Non-pigmented ciliary epithelial cell (primary cell): ENCODE results near the gene RPS2.

Source experiments
- DNase-seq: peaks from one replicate; pipeline ENCODE4 v3.0.0-alpha.2; 2010; ENCODE audit warnings: low read depth

The RPS2 gene

DNA sequence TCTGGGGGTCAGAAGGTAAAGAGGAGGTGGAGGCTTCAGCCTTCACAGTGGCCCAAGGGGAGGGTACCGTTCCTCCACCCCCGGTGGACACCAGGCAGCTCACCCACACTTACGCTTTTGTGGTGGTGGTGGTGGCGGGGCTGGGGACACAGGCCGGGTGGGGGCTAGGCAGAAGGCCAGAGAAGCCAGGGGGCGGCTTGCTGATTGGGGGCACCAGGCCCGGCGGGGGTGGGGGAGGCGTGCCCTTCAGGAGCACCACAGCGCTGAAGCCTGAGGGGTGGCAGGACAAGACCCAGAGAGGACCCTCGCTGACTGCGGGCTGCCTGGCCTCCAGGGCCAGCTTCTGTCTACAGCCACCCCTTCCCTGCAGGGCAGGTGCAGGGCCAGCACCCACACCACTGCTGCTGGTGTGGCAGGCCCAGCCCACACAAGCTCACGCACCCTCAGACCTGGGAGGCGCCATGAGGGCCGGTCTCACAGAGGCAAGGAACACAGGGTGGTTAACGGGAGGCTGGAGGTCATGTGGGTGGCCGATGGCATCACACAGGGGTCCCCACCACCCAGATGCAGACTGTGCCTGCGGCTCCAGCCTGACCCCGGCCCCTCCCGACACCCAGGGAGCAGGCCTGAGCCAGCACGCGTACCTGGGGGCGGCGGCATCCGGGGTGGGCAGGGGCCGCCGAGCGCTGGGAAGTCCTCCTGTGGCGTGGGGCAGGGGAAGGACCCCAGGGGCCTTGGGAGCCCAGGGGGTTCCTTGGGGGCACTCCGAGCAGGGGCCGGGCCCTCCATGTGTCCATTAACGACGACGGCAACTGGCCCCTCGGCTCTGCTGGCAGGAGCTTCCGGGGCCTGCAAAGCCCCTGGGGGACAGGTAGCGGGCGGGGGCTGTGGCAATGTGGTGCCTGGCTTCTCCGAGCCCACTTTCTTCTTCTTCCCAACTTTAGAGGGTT is 34.5 kb upstream of the RPS2 start:
- DNase-seq, result no peak

DNA sequence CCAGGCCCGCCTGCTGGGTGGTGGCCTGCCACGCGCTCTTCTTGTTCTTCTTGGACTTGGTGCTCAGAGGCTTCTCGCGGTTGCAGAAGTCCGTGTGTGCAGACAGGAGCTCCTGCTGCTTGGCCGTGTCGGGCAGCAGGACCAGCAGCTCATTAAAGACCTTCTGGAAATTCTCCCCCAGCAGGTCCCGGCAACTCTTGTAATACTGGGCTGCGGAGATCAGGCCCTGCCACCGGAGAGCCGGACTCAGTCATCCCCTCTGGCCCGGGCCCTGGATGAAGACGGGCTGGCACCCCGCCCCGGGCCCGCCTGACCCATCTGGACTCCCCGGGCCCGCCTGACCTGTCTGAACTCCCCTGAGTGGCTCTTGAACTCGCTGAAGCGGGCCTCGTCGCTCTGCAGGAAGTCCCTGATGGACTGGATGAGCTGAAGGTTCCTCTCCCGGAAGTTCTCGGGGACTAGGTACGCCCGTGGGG is 33.8 kb upstream of the RPS2 start:
- no peak for DNase-seq

DNA sequence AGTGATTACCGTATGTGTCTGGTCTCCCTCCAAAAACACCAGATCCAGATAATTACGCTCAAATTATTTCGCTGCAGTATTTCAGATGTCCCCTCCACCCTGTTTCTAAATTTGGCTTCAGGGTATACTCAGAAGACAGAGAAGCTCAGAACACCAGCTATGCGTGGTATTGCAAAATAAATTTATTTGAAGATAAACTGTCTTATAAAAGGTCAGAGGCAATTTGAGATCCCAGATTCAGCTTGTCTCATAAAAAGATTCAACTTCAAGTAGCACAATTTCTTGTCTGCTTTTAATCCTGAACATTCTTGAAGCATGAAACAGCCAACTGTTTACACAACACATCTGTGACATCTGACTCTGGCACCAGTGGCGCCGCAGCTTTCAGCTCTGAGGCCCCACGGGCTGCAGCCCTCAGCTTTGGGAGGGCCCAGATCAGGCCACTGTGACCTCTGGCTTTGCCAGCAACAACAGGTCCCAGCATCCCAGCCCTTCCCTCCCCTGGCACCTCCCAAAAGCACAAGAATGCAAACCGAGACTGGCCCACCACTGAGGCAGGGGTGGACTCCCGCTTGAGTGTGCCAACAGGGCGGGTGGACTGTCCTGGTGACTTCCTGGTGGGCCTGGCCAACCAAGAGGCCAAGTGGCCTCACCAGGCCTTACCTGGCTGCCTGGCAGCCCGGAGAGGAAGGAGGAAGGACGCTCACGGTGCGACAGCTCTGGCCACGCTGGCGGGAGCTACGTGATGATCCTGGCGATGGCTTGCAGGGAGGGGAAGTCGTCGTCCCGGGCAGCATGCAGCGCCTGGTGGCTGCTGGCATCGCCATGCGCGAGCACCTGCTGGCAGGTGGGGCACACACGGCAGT is 33.1 kb upstream of the RPS2 start:
- no peak for DNase-seq

DNA sequence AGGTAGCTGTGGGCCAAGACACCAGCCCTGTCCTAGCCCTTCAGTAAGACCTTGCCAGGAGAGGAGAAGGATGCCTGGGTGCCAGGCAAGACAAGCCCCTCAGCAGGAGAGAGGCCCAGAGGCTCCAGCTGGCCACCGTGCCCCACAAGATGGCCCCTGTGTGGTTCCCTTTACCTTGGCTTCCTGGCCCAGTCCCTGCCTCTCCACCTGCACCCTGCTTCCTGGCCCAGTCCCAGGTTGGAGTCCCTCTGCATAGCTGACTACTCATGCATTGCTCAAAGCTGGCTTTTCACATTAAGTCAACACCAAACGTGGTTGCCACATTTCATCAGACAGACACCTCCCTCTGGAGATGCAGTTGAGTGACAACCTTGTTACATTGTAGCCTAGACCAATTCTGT is 29.1 kb upstream of the RPS2 start:
- no peak for DNase-seq

DNA sequence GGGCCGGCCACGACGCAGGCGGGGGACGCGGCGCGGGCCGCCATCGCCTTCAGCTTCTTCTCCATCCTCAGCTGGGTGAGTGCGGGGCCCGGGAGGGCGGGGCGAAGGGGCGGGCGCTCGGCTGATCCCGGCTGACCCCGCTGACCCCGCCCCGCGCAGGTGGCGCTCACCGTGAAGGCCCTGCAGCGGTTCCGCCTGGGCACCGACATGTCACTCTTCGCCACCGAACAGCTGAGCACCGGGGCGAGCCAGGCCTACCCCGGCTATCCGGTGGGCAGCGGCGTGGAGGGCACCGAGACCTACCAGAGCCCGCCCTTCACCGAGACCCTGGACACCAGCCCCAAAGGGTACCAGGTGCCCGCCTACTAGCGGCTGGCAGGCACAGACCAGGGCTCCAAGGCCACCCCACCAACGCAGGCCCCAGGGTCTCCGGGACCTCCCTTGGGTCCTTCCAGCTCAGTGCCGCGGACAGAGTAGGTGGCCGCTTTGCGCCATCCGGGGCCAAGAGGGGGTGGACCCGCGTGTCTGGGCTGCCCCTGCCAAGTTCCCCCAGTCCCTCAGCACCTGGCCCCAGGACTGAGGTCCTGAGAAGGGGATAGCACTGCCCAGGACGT is 28.2 kb upstream of the RPS2 start:
- DNase-seq, result no peak

DNA sequence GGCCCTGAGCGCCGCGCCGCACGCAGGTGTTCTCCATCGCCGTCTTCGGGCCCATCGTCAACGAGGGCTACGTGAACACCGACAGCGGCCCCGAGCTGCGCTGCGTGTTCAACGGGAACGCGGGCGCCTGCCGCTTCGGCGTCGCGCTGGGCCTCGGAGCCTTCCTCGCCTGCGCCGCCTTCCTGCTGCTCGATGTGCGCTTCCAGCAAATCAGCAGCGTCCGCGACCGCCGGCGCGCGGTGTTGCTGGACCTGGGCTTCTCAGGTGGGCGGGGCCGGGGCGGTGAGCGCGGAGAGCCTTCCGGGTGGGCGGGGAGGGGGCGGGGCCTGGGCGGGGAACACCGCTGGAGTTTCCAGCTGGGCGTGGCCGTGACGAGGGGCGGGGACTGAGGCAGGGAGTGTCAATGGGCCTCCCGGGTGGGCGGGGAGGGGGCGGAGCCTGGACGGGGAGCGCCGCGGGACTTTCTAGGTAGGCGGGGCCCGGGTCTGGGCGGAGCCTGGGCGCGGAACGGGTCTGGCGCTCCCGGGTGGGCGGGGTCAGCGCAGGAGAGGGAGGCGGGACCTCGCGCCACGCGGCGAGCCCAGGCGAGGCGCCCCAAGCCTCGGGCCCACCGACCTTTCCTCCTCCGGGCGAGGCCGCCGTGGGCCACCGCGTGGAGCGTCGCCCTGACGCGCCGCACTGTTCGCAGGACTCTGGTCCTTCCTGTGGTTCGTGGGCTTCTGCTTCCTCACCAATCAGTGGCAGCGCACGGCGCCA is 27.5 kb upstream of the RPS2 start:
- DNase-seq, result no peak

DNA sequence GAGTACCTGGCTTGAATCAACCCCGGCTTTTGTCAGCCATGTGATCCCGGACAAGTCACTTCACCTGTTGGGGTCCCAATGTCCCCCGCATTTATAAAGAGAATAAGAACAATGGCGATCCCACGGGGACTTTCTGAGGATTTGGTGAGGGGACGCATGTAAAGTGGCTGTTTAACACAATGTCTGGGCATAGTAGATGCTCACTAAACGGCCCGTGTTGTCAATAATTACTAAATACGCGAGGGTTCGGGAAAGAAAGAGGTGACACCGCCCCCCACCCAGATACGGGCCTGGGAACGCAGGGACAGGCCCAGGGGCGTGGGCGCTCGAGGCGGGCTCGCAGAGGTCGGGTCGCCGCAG is 26.9 kb upstream of the RPS2 start:
- no peak for DNase-seq

DNA sequence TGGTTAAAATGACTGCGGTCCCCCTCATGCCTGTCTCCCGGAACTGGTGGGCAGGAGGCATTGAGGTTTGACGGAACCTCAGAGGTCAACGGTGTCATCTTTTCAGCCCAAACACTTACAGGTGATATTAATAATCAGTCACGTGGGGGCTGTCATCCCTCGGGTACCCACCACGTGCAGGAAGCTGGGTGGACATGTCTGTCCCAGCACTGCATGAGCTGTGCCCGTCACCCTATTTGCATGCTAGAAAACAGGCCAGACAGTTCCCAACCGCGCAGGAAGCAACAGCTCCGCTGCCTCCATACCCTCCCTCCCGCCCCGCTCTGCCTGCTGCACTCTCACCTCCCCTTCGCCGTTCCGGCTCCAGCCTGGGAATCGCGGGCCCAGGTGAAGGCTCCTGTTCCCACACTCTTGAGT is 26.5 kb upstream of the RPS2 start:
- DNase-seq, result no peak

DNA sequence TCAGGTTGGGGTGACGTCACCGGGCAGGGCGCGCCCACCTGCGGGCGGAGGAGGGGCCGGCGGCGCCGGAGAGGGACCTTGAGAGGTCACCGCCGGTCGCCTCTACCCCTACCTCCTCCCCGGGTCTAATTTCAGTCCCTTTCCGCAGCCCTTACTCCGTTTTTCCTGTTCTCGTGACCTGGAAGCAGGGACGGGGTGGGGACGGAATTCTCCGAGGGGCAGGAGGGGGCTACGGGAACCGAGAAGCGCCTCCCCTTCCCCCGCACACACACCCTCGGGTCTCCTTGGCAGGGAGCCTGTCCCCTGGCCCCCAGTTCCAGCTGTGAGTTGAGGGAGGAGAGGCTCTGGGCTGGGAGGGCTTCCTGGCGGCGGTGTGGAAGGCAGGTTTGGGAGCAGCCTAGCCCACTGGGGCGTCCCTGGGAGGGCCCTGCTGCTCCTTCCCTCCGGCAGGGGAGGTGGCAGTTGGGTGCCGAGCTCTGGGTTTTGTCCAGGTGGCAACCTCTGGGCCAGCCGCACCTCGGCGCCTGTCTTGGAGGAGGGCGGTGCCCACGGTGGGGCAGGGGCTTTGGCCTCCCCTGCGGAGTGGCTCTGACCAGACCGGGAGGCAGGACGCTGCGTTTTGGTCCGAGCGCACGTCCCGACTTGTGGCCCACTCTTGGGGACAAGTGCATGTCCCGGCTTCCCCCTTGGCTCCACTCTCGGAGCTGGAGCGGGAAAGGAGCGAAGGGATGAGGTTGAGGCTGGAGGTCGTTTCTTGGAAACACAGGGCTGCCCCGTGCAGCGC is 25.9 kb upstream of the RPS2 start:
- DNase-seq, result no peak

DNA sequence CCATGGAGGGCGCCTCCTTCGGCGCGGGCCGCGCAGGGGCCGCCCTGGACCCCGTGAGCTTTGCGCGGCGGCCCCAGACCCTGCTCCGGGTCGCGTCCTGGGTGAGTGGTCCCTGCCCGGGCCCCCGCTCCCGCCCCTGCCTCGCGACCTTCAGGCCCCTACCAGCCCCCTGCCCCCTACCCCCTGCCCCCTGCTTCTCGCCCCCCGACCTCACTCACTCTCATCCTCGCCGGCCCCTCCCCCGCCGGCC is 25.4 kb upstream of the RPS2 start:
- no peak for DNase-seq

DNA sequence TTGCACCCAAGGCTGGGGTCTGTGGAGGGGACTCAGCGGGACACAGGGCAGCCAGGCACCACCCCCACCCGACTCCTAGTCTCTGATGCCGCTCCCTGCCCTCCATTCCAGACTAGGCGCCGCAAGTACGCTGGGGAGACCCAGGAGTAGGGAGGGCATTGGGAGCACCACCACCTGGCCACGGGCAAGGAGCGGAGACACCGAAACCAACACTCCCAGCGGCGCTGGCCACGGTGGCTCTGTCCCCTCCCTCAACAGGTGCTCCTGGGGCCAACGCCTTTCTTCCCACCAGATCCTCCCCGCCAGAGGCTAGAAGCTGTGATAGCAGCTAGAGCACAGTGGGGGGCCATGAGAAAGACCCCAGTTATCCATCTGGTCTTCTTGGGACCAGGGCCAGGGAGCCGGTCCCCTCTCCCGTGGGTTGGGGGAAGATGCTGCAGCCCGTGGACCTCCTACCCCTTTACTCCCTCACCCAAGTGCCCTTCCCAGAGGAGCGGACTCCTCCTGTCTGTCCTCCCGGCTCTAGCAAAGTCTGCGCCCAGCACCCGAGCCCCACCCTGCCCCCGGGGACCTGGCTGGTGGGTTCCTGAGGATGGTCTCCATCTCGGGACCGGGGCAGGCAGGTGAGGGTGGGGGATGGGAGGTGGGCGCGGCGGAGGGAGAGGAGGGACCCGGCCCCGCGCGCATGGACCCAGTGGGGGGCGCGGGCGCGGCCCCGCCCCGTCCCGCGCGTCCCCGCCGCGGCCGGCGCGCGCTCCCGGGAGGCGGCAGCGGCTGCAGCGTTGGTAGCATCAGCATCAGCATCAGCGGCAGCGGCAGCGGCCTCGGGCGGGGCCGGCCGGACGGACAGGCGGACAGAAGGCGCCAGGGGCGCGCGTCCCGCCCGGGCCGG is 24.8 kb upstream of the RPS2 start, which contains the start of gene SYNGR3:
Gene SYNGR3, plus strand, starts transcription at position 762 of the 892 bp plus-strand sequence. CDS start 133 bp downstream, outside the sequence.
- no peak for DNase-seq

DNA sequence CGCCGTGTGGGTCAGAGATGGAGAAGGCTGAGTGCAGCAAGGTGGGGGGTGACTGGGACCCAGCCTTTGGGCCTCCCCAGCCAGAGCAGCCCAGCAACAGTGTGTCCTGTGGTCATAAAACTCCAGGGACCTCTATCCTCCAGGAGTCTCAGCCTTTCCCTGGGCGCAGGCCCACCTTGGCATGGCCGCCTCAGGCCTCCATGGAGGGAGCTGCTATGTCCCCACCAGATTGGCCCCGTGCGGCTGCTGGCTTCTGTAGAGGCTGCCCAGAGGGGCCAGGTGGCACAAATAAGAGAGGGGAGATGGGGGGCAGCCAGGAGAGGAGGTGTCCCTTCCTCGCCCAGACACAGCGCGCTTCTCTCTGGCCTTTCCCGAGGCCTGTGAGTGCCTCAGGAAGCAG is 22.6 kb upstream of the RPS2 start:
- DNase-seq, result no peak

DNA sequence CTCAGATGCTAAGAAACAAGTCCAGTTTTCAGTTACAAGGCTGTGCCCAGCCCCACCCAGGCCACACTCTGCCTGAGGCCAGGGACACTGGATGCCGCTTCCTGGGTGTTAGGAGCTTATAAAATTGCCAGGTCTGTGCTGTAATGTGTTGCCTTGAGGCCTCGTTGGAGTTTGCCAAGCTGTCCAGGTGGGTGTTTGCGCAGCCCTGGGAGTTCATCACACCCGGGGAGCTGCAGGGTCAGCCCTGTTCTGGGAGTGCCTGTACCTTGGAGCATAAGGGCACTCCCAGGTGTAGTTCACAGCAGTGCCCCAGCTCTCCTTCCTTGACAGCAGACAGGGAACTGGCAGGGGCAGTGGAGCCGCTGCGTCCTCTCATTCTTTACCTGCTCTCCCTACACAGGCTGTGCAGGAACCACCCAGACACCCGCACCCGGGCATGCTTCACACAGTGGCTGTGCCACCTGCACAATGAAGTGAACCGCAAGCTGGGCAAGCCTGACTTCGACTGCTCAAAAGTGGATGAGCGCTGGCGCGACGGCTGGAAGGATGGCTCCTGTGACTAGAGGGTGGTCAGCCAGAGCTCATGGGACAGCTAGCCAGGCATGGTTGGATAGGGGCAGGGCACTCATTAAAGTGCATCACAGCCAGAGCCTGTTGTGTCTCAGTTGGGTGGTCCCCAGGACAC is 21.0 kb upstream of the RPS2 start:
- DNase-seq, result no peak

DNA sequence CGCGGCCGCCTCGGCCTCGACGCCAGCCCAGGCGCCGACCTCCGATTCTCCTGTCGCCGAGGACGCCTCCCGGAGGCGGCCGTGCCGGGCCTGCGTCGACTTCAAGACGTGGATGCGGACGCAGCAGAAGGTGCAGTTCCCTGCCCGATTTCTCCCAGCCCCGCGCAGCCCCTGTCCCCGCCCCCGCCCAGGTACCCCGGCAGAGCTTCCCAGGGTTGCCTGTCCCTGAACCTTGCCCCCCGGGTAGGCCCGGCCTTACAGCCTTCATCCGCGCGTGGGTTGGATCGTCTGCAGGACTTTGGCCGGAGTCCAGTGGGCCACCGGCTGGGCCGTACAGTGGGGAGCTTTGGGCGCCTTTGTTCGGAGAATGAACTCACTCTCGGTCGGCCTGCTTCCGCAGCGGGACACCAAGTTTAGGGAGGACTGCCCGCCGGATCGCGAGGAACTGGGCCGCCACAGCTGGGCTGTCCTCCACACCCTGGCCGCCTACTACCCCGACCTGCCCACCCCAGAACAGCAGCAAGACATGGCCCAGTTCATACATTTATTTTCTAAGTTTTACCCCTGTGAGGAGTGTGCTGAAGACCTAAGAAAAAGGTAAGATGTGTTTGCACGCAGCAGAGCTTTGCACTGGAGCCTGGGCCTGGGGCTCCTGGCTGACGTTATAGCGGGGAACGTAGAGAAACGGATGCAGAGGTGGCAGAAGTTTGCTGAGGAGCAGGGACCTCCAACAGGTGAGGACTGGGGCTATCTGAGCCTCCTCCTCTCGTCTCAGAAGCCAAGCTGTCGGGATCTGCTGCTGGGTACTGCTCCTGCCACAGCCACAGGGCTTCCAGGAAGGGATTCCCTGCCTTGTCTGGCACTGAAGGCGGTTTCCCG is 20.0 kb upstream of the RPS2 start:
- no peak for DNase-seq

DNA sequence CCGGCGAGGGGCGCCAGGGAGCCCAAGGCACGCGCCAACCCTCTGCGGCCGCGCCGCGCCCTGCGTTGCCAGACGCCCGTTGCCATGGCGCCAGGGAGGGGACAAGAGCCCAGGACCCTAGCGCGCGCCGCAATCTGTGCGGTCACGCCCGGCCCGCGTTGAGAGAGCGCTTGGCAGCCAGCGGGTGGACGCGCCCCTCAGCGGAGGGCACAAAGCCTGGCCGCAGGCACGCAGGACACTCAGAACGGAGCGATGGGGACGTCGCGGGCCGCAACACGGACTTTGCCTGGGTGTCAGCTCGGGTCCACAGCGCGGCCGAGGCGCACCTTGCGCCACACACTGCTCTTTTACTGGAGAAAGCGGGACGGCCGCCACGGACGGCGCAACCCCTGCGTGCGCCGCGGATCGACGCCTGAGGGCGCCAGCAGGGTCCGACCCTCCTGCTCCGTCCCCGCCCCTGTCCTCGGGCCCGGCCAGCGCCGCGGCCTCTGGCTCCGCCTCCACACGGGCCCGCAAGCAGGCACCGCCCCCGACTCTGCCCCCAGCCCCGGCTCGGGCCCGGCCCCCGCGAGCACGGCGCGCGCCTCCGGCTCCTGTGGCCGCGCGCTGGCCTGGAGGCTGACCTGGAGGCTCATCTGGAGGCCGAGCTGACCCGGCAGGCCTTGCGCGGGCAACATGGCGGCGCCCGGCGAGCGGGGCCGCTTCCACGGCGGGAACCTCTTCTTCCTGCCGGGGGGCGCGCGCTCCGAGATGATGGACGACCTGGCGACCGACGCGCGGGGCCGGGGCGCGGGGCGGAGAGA is 19.1 kb upstream of the RPS2 start, which contains the start of gene GFER:
Gene GFER, plus strand, starts transcription at position 650 of the 803 bp plus-strand sequence. Its CDS starts 26 bp downstream, at position 676.
- peak; percentile 37 for DNase-seq

DNA sequence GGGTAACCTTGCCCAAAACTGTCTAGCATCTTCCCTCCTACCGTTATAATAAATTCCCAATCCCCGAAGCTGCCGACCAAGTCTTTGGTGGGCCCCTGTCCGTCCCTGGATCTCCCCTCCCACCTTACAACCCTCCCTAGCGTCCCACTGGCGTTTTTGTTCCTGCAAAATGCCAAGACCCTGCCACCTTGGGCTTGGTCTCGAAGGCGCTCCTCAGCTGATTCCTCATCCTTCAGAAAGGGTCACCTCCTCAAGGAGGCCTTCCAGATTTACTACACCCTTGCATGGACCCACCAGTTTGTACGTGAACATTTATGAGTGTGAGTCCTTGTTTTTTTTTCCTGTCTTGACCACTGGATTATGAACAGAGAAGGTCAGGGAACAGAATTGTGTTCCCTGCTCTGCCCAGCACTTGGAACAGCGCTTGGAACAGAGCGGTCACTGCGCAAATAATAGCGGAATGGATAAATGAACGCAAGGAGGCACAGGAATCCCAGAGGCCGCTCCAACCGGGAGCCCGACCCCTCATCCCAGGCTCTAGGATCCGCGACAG is 18.4 kb upstream of the RPS2 start:
- DNase-seq, result no peak

DNA sequence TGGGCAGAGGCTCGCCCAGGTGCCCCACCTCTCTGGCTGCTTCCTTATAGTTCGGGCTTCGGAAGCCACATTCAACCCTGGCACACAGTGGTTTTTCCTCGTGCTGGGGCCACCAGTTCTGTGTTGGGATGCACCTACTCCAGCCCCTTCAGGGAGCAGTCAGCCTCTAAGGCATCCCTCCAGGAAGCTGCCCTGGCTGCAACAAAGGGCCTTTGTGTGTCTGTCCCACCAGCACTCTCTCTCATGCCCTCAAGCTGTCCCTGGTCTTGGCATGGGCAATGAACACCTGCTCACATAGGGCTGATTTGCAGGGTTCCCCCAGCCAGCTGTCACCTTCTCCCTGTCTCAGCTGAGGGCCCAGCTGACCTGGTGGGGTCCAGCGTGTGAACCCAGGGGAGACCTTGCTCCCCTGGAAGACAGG is 17.4 kb upstream of the RPS2 start:
- no peak for DNase-seq
